CD14-positive monocyte (primary cell): Measurements from ENCODE around the gene B3GLCT. TPM values are rescaled to one million over a fixed set of nuclear protein-coding genes. Genes with fewer than 3 reads are reported as not detected.

Experiments used
- DNase-seq, 3 donors: peaks; one replicate each; pipeline ENCODE4 v3.0.0-alpha.2; 2011 to 2022
- H2AFZ ChIP-seq: 2 replicates; pipeline ENCODE4 v1.6.0; 2012; ENCODE audit warnings: mild to moderate bottlenecking, low read depth, low read length, inconsistent platforms; ENCODE audit not compliant: insufficient read depth, poor library complexity, severe bottlenecking
- H3K27ac ChIP-seq, 2 donors: 1 replicate in 1 of 2; 2 replicates in 1 of 2; pipeline ENCODE4 v1.5.1; 2012 to 2013; ENCODE audit warnings: low read length in 2 of 2, control low read depth in 1 of 2, inconsistent platforms in 1 of 2, low read depth in 1 of 2, mild to moderate bottlenecking in 1 of 2
- H3K27me3 ChIP-seq, 2 donors: one replicate each; pipeline versions ENCODE4 v1.6.0 to v1.6.1; 2011 to 2013; ENCODE audit warnings: low read length in 2 of 2; ENCODE audit not compliant: control insufficient read depth in 2 of 2, insufficient read depth in 2 of 2
- H3K36me3 ChIP-seq, 2 donors: replicated peaks in 1 of 2; 1 replicate in 1 of 2; 2 replicates in 1 of 2; pipeline versions ENCODE4 v1.5.1 to v1.6.1; 2012 to 2013; ENCODE audit warnings: low read length in 2 of 2, control low read depth in 1 of 2, inconsistent platforms in 1 of 2, mild to moderate bottlenecking in 1 of 2; ENCODE audit not compliant: insufficient read depth in 2 of 2, control insufficient read depth in 1 of 2
- H3K4me1 ChIP-seq, 2 donors: 1 replicate in 1 of 2; 2 replicates in 1 of 2; pipeline versions ENCODE4 v1.5.1 to v1.6.1; 2012 to 2013; ENCODE audit warnings: low read length in 2 of 2, control low read depth in 1 of 2, inconsistent platforms in 1 of 2, mild to moderate bottlenecking in 1 of 2, moderate library complexity in 1 of 2; ENCODE audit not compliant: insufficient read depth in 2 of 2, control insufficient read depth in 1 of 2
- H3K4me2 ChIP-seq: replicated peaks from 2 replicates; pipeline ENCODE3; 2012; ENCODE audit warnings: low read length, moderate library complexity, mild to moderate bottlenecking; ENCODE audit not compliant: poor library complexity, severe bottlenecking; ENCODE audit errors: extremely low read depth
- H3K4me3 ChIP-seq, 3 experiments: fragments of 200-600 bp in 1 of 3; sonication (generic) in 1 of 3; replicated peaks in 1 of 3; 1 replicate in 2 of 3; 2 replicates in 1 of 3; pipeline ENCODE4 v1.5.1; 2011 to 2013; ENCODE audit warnings: low read length in 3 of 3, mild to moderate bottlenecking in 3 of 3, control low read depth in 2 of 3, low read depth in 2 of 3, inconsistent platforms in 1 of 3, moderate library complexity in 1 of 3
- H3K79me2 ChIP-seq: 2 replicates; pipeline ENCODE4 v1.6.0; 2012; ENCODE audit warnings: mild to moderate bottlenecking, control low read depth, inconsistent platforms, low read length, moderate library complexity; ENCODE audit not compliant: insufficient read depth
- H3K9ac ChIP-seq: 2 replicates; pipeline ENCODE4 v1.6.0; 2017; ENCODE audit warnings: low read length, mild to moderate bottlenecking; ENCODE audit not compliant: insufficient read depth, poor library complexity, severe bottlenecking
- H3K9me3 ChIP-seq, 2 donors: replicated peaks in 1 of 2; 1 replicate in 1 of 2; 2 replicates in 1 of 2; pipeline versions ENCODE4 v1.5.1 to v1.6.1; 2012 to 2013; ENCODE audit warnings: low read length in 2 of 2, control low read depth in 1 of 2; ENCODE audit not compliant: control insufficient read depth in 1 of 2, insufficient read depth in 1 of 2
- H4K20me1 ChIP-seq: 2 replicates; pipeline ENCODE4 v1.6.0; 2012; ENCODE audit warnings: mild to moderate bottlenecking, low read length, control low read depth, moderate library complexity; ENCODE audit not compliant: insufficient read depth
- H3K27ac Mint-ChIP-seq, 7 donors: one replicate each; pipeline ENCODE4 v1.8.0; 2020; ENCODE audit warnings: mild to moderate bottlenecking in 7 of 7, mixed read lengths in 7 of 7, moderate library complexity in 6 of 7, inconsistent platforms in 2 of 7
- H3K27me3 Mint-ChIP-seq, 3 donors: one replicate each; pipeline ENCODE4 v1.8.0; 2021 to 2022; ENCODE audit warnings: low read depth in 3 of 3, mild to moderate bottlenecking in 3 of 3, mixed read lengths in 3 of 3, moderate library complexity in 3 of 3, inconsistent platforms in 1 of 3
- H3K36me3 Mint-ChIP-seq, 2 donors: one replicate each; pipeline ENCODE4 v1.8.0; 2020; ENCODE audit warnings: mixed read lengths in 2 of 2, inconsistent platforms in 1 of 2, mild to moderate bottlenecking in 1 of 2
- H3K4me1 Mint-ChIP-seq: one replicate; pipeline ENCODE4 v1.8.0; 2020; ENCODE audit warnings: mild to moderate bottlenecking, mixed read lengths
- H3K4me3 Mint-ChIP-seq, 2 donors: one replicate each; pipeline ENCODE4 v1.8.0; 2020; ENCODE audit warnings: mild to moderate bottlenecking in 2 of 2, mixed read lengths in 2 of 2, moderate library complexity in 1 of 2
- H3K9me3 Mint-ChIP-seq, 7 donors: one replicate each; pipeline ENCODE4 v1.8.0; 2020 to 2022; ENCODE audit warnings: mixed read lengths in 7 of 7, mild to moderate bottlenecking in 6 of 7, moderate library complexity in 6 of 7, inconsistent platforms in 2 of 7
- CTCF ChIP-seq: fragments of 200-600 bp; IDR thresholded peaks from one replicate; pipeline ENCODE4 v1.8.0; 2022; ENCODE audit warnings: antibody characterized with exemption, mild to moderate bottlenecking
- WGBS: methylation state at CpG from one replicate; pipeline ENCODE4 v1.1.5; 2013; ENCODE audit warnings: missing lambda C conversion rate; ENCODE audit not compliant: insufficient coverage; 5-methylcytosine and 5-hydroxymethylcytosine counted together
- intact Hi-C, 2 donors: fragments of 100-400 bp; cut with micrococcal nuclease; formaldehyde crosslinking; loops; one replicate each; pipeline versions ENCODE4 v1.15.0 to v1.15.1; 2023
- polyA plus RNA-seq, 3 donors: library from polyadenylated mRNA; depleted of rRNA in 1 of 3; unstranded in 2 of 3; stranded (reverse) in 1 of 3; fragments of 300-500 nt in 2 of 3; fragments of >200 nt in 1 of 3; fragmentation: Illumina TruSeq in 2 of 3; gene quantifications; 1 replicate in 2 of 3; 2 replicates in 1 of 3; pipeline ENCODE4 v1.2.3, GENCODE V29; 2012 to 2021

Gene B3GLCT
- polyA plus RNA-seq, 3 donors = 0.63 to 2.0 (median 2.0) TPM

DNA sequence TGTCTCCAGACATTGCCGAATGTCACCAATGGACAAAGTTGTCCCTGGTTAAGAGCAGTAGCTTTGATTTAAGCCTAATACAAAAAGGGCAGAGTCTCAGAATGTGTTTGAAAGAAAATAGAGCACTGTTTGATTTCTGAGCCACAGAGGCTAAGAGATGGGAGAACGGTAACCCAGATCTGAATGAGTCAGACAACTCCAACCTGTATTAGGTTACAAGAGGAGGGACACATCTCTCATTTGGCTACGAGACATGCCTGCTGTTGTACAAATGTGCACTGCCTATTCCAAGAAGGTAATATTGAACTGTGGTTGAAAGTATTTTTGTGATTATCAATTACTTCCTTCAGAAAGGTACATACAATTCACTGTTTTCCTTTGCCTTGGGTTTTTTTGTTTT is 33.2 kb upstream of the B3GLCT start:
- intact Hi-C loops = loop anchor here in 1 of 2 donors (10.0 kb wide), 1 partner anchor 862 kb away; the partner anchor contains the start of gene KATNAL1
- no peak for TF ChIP-seq CTCF

GRCh38 chr13:31167490-31167889 is 32.3 kb upstream of the B3GLCT start:
- Histone ChIP-seq H3K27ac (no peak overlapping the region), H3K4me2 (no peak overlapping the region), H3K27me3 (no peaks in the 10 kb centered on the region), H3K4me3 (no peak overlapping the region), H3K9ac (no peak overlapping the region), H3K79me2 (no peaks in the 10 kb centered on the region), H2AFZ (no peak overlapping the region), H3K4me1 (peaks cover 6 to 7% of the 10 kb centered on the region in 2 donors), H3K9me3 (no peaks in the 10 kb centered on the region), H4K20me1 (no peaks in the 10 kb centered on the region), H3K36me3 (no peaks in the 10 kb centered on the region)
- no peak overlapping the region for H3K4me3 Mint-ChIP-seq
- H3K27ac Mint-ChIP-seq = no peak overlapping the region
- peaks cover 0 to 3% (median 0%) of the 10 kb centered on the region in 7 donors for H3K9me3 Mint-ChIP-seq
- peaks cover 5% of the 10 kb centered on the region for H3K4me1 Mint-ChIP-seq
- no peaks in the 10 kb centered on the region for H3K36me3 Mint-ChIP-seq
- no peak for DNase-seq
- H3K27me3 Mint-ChIP-seq = peaks cover 0 to 5% (median 3%) of the 10 kb centered on the region in 3 donors
- no peak for TF ChIP-seq CTCF
- intact Hi-C loops = loop anchor here in 1 of 2 donors (10.0 kb wide), 1 partner anchor 863 kb away; the partner anchor contains the start of gene KATNAL1

More for the DNA sequence above, 33.2 kb upstream of the B3GLCT start:
- H3K9ac ChIP-seq = no peak overlapping the region
- no peaks in the 10 kb centered on the region for H3K9me3 ChIP-seq
- H3K79me2 ChIP-seq = peaks cover under 1% of the 10 kb centered on the region
- no peaks in the 10 kb centered on the region for H3K27me3 ChIP-seq
- H3K27ac Mint-ChIP-seq = no peak overlapping the region
- peaks cover 0 to 3% (median 0%) of the 10 kb centered on the region in 7 donors for H3K9me3 Mint-ChIP-seq
- H2AFZ ChIP-seq = no peak overlapping the region
- peaks cover 6 to 10% of the 10 kb centered on the region in 2 donors for H3K4me1 ChIP-seq
- DNase-seq = no peak
- peaks cover 5% of the 10 kb centered on the region for H3K4me1 Mint-ChIP-seq
- H3K27me3 Mint-ChIP-seq = peaks cover 0 to 5% (median 3%) of the 10 kb centered on the region in 3 donors
- H3K4me3 ChIP-seq = no peak overlapping the region
- no peak overlapping the region for H3K27ac ChIP-seq
- H3K4me2 ChIP-seq = no peak overlapping the region
- no peaks in the 10 kb centered on the region for H4K20me1 ChIP-seq
- no CpG with 5 or more reads among the region's 3 CpGs for WGBS
- no peak overlapping the region for H3K4me3 Mint-ChIP-seq
- no peaks in the 10 kb centered on the region for H3K36me3 Mint-ChIP-seq
- H3K36me3 ChIP-seq = no peaks in the 10 kb centered on the region
